ENCODE data around the gene MAPK1IP1L.

Gene MAPK1IP1L

DNA sequence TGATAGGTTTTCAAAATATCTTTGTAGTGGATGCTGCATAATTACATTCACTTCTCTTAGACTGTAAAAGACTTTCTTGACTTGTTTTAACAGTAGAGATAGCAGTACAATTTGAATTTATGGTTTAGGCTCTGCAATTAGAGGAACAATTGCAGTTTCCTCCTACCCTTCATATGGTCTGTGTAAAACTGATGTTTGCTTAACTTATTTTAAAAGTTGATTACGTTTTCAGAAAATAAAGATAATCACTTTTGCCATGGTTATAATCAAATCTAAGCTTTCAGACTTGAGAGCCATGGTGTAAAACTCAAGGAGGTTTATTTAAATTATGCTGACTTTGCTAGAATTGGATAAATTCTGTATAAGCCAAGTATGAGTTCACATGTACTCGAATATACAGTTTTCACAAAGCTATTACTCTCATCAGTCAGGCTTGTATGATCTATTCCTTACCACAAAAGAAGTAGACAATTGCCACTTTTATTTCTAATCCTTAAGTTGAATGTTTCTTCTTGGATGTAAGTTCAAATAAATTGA lies 2.5 kb upstream of the MAPK1IP1L start:
- Histone ChIP-seq H3K4ac (ENCODE audit: low read length) (no peak overlapping the region), H2AK5ac (ENCODE audit: low read depth, low read length) (no peak overlapping the region), H3K9me3 (replicated peaks in 1 of 2; ENCODE audit: control insufficient read depth in 2 of 2, insufficient read depth in 1 of 2, low read depth in 1 of 2, low read length in 2 of 2) (peaks cover 0 to 2% of the 10 kb centered on the region in 2 donors), H4K8ac (ENCODE audit: low read depth, low read length) (no peak overlapping the region), H2AFZ (ENCODE audit: low read length) (no peak overlapping the region), H3K4me2 (ENCODE audit: insufficient read depth, low read length, poor library complexity, severe bottlenecking) (no peak overlapping the region), H3K14ac (ENCODE audit: low read length) (no peak overlapping the region), H2BK15ac (ENCODE audit: low read length) (no peak overlapping the region), H3K4me3 (ENCODE audit: low read length in 2 of 2) (no peak overlapping the region), H3K27ac (replicated peaks; ENCODE audit: low read length) (no peak overlapping the region), H2BK120ac (ENCODE audit: low read depth, low read length) (no peak overlapping the region), H3K27me3 (ENCODE audit: control insufficient read depth in 3 of 3, insufficient read depth in 3 of 3, low read depth in 1 of 3, low read length in 3 of 3) (no peaks in the 10 kb centered on the region), H4K91ac (ENCODE audit: low read depth, low read length, poor library complexity) (no peak overlapping the region), H3K18ac (ENCODE audit: low read length) (no peak overlapping the region), H3K4me1 (ENCODE audit: control insufficient read depth in 2 of 2, insufficient read depth in 1 of 2, low read depth in 1 of 2, low read length in 2 of 2) (peaks cover 6 to 12% of the 10 kb centered on the region in 2 donors), H3K23ac (ENCODE audit: low read depth, low read length, poor library complexity) (no peak overlapping the region), H3K36me3 (replicated peaks in 1 of 2; ENCODE audit: control insufficient read depth in 2 of 2, insufficient read depth in 2 of 2, low read length in 2 of 2) (peaks cover under 1 to 39% of the 10 kb centered on the region in 2 donors), H3K9ac (ENCODE audit: low read depth, low read length, poor library complexity) (no peak overlapping the region), H2BK12ac (ENCODE audit: low read length) (no peak overlapping the region), H3K79me1 (ENCODE audit: low read depth, low read length) (peaks cover 4% of the 10 kb centered on the region), H2BK5ac (ENCODE audit: low read length) (no peak overlapping the region)
- no CpG with 5 or more reads among the region's 2 CpGs for WGBS, 2 donors (ENCODE audit: extremely low coverage in 2 of 2, insufficient read length in 2 of 2, insufficient replicate concordance in 1 of 2)
- no peak for DNase-seq (ENCODE audit: low spot score)

DNA sequence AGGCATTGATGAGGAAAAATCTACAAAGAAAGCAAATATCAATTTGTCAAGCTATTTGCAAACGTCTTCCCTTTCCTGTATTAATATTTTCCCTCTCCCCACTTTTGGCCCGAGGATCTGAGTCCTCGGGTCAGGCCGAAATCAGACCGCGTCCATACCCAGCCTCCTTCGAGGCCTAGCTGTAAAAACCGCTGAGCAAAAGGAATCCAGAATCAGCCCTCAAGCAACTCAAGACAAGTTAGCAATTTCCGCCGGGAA lies 353 bp upstream of the MAPK1IP1L start:
- H3K14ac ChIP-seq (ENCODE audit: low read length) = no peak overlapping the region

DNA sequence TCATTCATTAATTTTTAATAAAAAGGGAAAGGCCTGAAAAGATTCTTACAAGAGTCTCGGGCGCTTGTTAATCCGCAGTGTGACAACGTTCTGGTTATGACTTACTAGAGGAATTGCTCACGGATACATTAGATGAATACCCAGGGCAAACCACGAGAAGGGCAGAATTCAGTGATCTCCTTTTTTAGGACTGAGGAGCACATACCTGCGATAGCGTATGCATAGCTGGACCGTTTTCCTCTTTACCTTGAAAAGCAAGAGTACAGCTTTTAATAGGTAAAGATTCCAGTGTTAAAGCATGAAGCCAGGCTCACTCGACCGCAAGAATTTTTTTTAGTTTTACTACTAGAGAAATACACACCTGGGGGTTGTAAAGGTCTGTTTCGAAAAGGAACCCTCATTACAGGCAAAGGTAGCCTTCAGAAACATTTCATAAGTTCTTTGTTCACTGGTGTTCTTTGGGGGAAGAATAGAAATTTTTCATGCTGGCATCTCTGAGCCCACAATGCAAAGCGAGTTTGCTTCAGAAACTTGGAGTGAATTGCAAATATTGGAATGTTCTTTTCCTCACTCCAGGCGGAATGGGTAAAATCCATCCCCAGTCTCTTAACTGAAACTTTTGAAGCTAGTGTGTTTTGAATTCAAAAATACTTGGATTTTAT lies 953 bp downstream of the MAPK1IP1L start:
- H3K14ac ChIP-seq (ENCODE audit: low read length) = no peak overlapping the region
- peak overlapping the region; percentile 38 for H3K18ac ChIP-seq (ENCODE audit: low read length)
- H2BK12ac ChIP-seq (ENCODE audit: low read length) = no peak overlapping the region
- no peak overlapping the region for H3K4ac ChIP-seq (ENCODE audit: low read length)
- no peak overlapping the region for H2BK5ac ChIP-seq (ENCODE audit: low read length)
- no peak overlapping the region for H2AFZ ChIP-seq (ENCODE audit: low read length)
- no peak overlapping the region for H4K8ac ChIP-seq (ENCODE audit: low read depth, low read length)
- no CpG with 5 or more reads among the region's 14 CpGs for whole genome bisulfite sequencing, 2 donors (ENCODE audit: extremely low coverage in 2 of 2, insufficient read length in 2 of 2, insufficient replicate concordance in 1 of 2)
- H3K79me1 ChIP-seq (ENCODE audit: low read depth, low read length) = peaks cover 4% of the 10 kb centered on the region
- peaks cover 3 to 48% of the 10 kb centered on the region in 2 donors for H3K36me3 ChIP-seq (replicated peaks in 1 of 2; ENCODE audit: control insufficient read depth in 2 of 2, insufficient read depth in 2 of 2, low read length in 2 of 2)
- H2AK5ac ChIP-seq (ENCODE audit: low read depth, low read length) = no peak overlapping the region
- H3K4me3 ChIP-seq (ENCODE audit: low read length in 2 of 2) = peak overlapping the region; percentile 99 to 100
- no peak overlapping the region for H2BK120ac ChIP-seq (ENCODE audit: low read depth, low read length)
- no peak overlapping the region for H2BK15ac ChIP-seq (ENCODE audit: low read length)
- H3K9me3 ChIP-seq (replicated peaks in 1 of 2; ENCODE audit: control insufficient read depth in 2 of 2, insufficient read depth in 1 of 2, low read depth in 1 of 2, low read length in 2 of 2) = peaks cover 0 to 33% of the 10 kb centered on the region in 2 donors
- peak overlapping the region; percentile 68 for H3K27ac ChIP-seq (replicated peaks; ENCODE audit: low read length)
- no peak for DNase-seq (ENCODE audit: low spot score)
- peak overlapping the region; percentile 100 for H3K23ac ChIP-seq (ENCODE audit: low read depth, low read length, poor library complexity)
- peak overlapping the region; percentile 56 for H3K4me2 ChIP-seq (ENCODE audit: insufficient read depth, low read length, poor library complexity, severe bottlenecking)
- no peaks in the 10 kb centered on the region for H3K27me3 ChIP-seq (ENCODE audit: control insufficient read depth in 3 of 3, insufficient read depth in 3 of 3, low read depth in 1 of 3, low read length in 3 of 3)
- H4K91ac ChIP-seq (ENCODE audit: low read depth, low read length, poor library complexity) = no peak overlapping the region
- H3K4me1 ChIP-seq (ENCODE audit: control insufficient read depth in 2 of 2, insufficient read depth in 1 of 2, low read depth in 1 of 2, low read length in 2 of 2) = peaks cover 6 to 12% of the 10 kb centered on the region in 2 donors
- H3K9ac ChIP-seq (ENCODE audit: low read depth, low read length, poor library complexity) = no peak overlapping the region

More for the DNA sequence above, 353 bp upstream of the MAPK1IP1L start:
- H2AFZ ChIP-seq (ENCODE audit: low read length) = peak overlapping the region; percentile 93
- no CpG with 5 or more reads among the region's 10 CpGs for WGBS, 2 donors (ENCODE audit: extremely low coverage in 2 of 2, insufficient read length in 2 of 2, insufficient replicate concordance in 1 of 2)
- peak overlapping the region; percentile 73 for H3K4me2 ChIP-seq (ENCODE audit: insufficient read depth, low read length, poor library complexity, severe bottlenecking)
- H4K8ac ChIP-seq (ENCODE audit: low read depth, low read length) = no peak overlapping the region
- no peak for DNase-seq (ENCODE audit: low spot score)
- peaks cover 0 to 23% of the 10 kb centered on the region in 2 donors for H3K9me3 ChIP-seq (replicated peaks in 1 of 2; ENCODE audit: control insufficient read depth in 2 of 2, insufficient read depth in 1 of 2, low read depth in 1 of 2, low read length in 2 of 2)
- H3K4me3 ChIP-seq (ENCODE audit: low read length in 2 of 2) = peak overlapping the region; percentile 75 to 99
- no peak overlapping the region for H2AK5ac ChIP-seq (ENCODE audit: low read depth, low read length)
- no peak overlapping the region for H2BK15ac ChIP-seq (ENCODE audit: low read length)
- peak overlapping the region; percentile 100 for H3K23ac ChIP-seq (ENCODE audit: low read depth, low read length, poor library complexity)
- H4K91ac ChIP-seq (ENCODE audit: low read depth, low read length, poor library complexity) = no peak overlapping the region
- H3K4me1 ChIP-seq (ENCODE audit: control insufficient read depth in 2 of 2, insufficient read depth in 1 of 2, low read depth in 1 of 2, low read length in 2 of 2) = peaks cover 6 to 12% of the 10 kb centered on the region in 2 donors
- no peak overlapping the region for H3K4ac ChIP-seq (ENCODE audit: low read length)
- H3K27me3 ChIP-seq (ENCODE audit: control insufficient read depth in 3 of 3, insufficient read depth in 3 of 3, low read depth in 1 of 3, low read length in 3 of 3) = no peaks in the 10 kb centered on the region
- H2BK5ac ChIP-seq (ENCODE audit: low read length) = peak overlapping the region; percentile 22
- no peak overlapping the region for H2BK120ac ChIP-seq (ENCODE audit: low read depth, low read length)
- no peak overlapping the region for H2BK12ac ChIP-seq (ENCODE audit: low read length)
- H3K27ac ChIP-seq (replicated peaks; ENCODE audit: low read length) = peak overlapping the region; percentile 90
- peaks cover 3 to 39% of the 10 kb centered on the region in 2 donors for H3K36me3 ChIP-seq (replicated peaks in 1 of 2; ENCODE audit: control insufficient read depth in 2 of 2, insufficient read depth in 2 of 2, low read length in 2 of 2)
- H3K9ac ChIP-seq (ENCODE audit: low read depth, low read length, poor library complexity) = peak overlapping the region; percentile 60
- H3K79me1 ChIP-seq (ENCODE audit: low read depth, low read length) = peaks cover 4% of the 10 kb centered on the region
- peak overlapping the region; percentile 83 for H3K18ac ChIP-seq (ENCODE audit: low read length)

DNA sequence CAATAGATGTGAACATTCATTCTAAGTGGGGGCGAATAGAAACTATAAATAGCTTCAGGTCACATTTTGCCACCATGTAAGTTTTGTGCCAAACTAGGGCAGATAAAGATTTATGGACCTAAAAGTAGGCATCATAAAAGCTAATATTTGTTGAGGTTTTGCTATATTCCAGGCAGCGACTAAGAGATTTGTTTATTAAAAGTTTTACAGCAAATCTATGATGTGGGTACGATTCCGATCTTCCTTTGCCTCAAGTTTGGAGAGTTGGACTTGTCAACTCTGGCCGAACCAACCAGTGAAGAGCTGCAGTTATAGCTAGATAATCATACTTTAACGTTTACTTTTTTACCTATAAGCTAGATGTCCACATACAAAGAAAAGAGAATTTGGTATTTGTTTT lies 1.6 kb downstream of the MAPK1IP1L start:
- no CpG with 5 or more reads among the region's 6 CpGs for WGBS, 2 donors (ENCODE audit: extremely low coverage in 2 of 2, insufficient read length in 2 of 2, insufficient replicate concordance in 1 of 2)
- Histone ChIP-seq H3K79me1 (ENCODE audit: low read depth, low read length) (peaks cover 6% of the 10 kb centered on the region), H3K23ac (ENCODE audit: low read depth, low read length, poor library complexity) (no peak overlapping the region), H2BK12ac (ENCODE audit: low read length) (no peak overlapping the region), H3K4ac (ENCODE audit: low read length) (no peak overlapping the region), H2BK5ac (ENCODE audit: low read length) (no peak overlapping the region), H3K4me2 (ENCODE audit: insufficient read depth, low read length, poor library complexity, severe bottlenecking) (peak overlapping the region; percentile 56), H3K4me3 (ENCODE audit: low read length in 2 of 2) (peak overlapping the region in 1 of 2 donors; percentile 99), H4K91ac (ENCODE audit: low read depth, low read length, poor library complexity) (no peak overlapping the region), H3K36me3 (replicated peaks in 1 of 2; ENCODE audit: control insufficient read depth in 2 of 2, insufficient read depth in 2 of 2, low read length in 2 of 2) (peaks cover 5 to 54% of the 10 kb centered on the region in 2 donors), H3K9me3 (replicated peaks in 1 of 2; ENCODE audit: control insufficient read depth in 2 of 2, insufficient read depth in 1 of 2, low read depth in 1 of 2, low read length in 2 of 2) (peaks cover 2 to 35% of the 10 kb centered on the region in 2 donors), H3K4me1 (ENCODE audit: control insufficient read depth in 2 of 2, insufficient read depth in 1 of 2, low read depth in 1 of 2, low read length in 2 of 2) (peaks cover 6 to 12% of the 10 kb centered on the region in 2 donors), H2BK120ac (ENCODE audit: low read depth, low read length) (no peak overlapping the region), H3K27ac (replicated peaks; ENCODE audit: low read length) (no peak overlapping the region), H2BK15ac (ENCODE audit: low read length) (no peak overlapping the region), H3K18ac (ENCODE audit: low read length) (no peak overlapping the region), H3K14ac (ENCODE audit: low read length) (no peak overlapping the region), H4K8ac (ENCODE audit: low read depth, low read length) (no peak overlapping the region), H2AK5ac (ENCODE audit: low read depth, low read length) (no peak overlapping the region), H2AFZ (ENCODE audit: low read length) (no peak overlapping the region), H3K27me3 (ENCODE audit: control insufficient read depth in 3 of 3, insufficient read depth in 3 of 3, low read depth in 1 of 3, low read length in 3 of 3) (no peaks in the 10 kb centered on the region), H3K9ac (ENCODE audit: low read depth, low read length, poor library complexity) (no peak overlapping the region)
- DNase-seq (ENCODE audit: low spot score) = no peak

Measured in neuronal stem cell (in vitro differentiated cells).